ENCODE results near the gene ITGA1.

- TF ChIP-seq EZH2 (IDR thresholded peaks at IDR 0.05; ENCODE audit: borderline replicate concordance, insufficient read depth, low read depth, low read length, poor library complexity, severe bottlenecking) (no peak), CTCF (IDR thresholded peaks at IDR 0.05) (no peak)
Observed at GRCh38 chr5:52909192-52909591, 121.5 kb downstream of the ITGA1 start.

Measured in B cell (primary cell).